Progenitor cell of endocrine pancreas (in vitro differentiated cells): ENCODE measurements around the gene SLC25A26. TPM values are rescaled to one million over a fixed set of nuclear protein-coding genes. Genes with fewer than 3 reads are reported as not detected.

Experiments
- DNase-seq: peaks from one replicate; pipeline ENCODE4 v3.0.0; 2021; ENCODE audit warnings: low spot score; ENCODE audit not compliant: unreplicated experiment
- H3K27ac Mint-ChIP-seq: 2 replicates; pipeline ENCODE4 v1.8.0; 2021; ENCODE audit warnings: mild to moderate bottlenecking, moderate library complexity, mixed read lengths
- H3K27me3 Mint-ChIP-seq: 2 replicates; pipeline ENCODE4 v1.8.0; 2021; ENCODE audit warnings: mixed read lengths
- H3K36me3 Mint-ChIP-seq: 2 replicates; pipeline ENCODE4 v1.8.0; 2022; ENCODE audit warnings: mixed read lengths; ENCODE audit not compliant: insufficient read depth
- H3K4me1 Mint-ChIP-seq: 2 replicates; pipeline ENCODE4 v1.8.0; 2021; ENCODE audit warnings: low read depth, mixed read lengths
- H3K4me3 Mint-ChIP-seq: 2 replicates; pipeline ENCODE4 v1.8.0; 2021; ENCODE audit warnings: low read depth, mild to moderate bottlenecking, moderate library complexity, mixed read lengths
- H3K9me3 Mint-ChIP-seq: 2 replicates; pipeline ENCODE4 v1.8.0; 2021; ENCODE audit warnings: low read depth, mixed read lengths
- total RNA-seq: library from RNA; stranded (reverse); gene quantifications from 2 replicates; pipeline ENCODE4 v1.2.1, GENCODE V29; 2021
- TF ChIP-seq, protein P1 (sequence below): fragments of 200-600 bp; sonication (generic); IDR thresholded peaks from one replicate; pipeline ENCODE4 v1.5.0; 2021; ENCODE audit warnings: antibody characterized with exemption, mild to moderate bottlenecking; ENCODE audit not compliant: unreplicated experiment

SLC25A26 gene
- total RNA-seq, 1 donor from 2014 or later: 18.9 TPM

- no peak for DNase-seq
- Mint-ChIP-seq H3K36me3 (no peaks in the 10 kb centered on the region), H3K4me3 (no peak overlapping the region), H3K4me1 (peaks cover under 1% of the 10 kb centered on the region), H3K9me3 (no peaks in the 10 kb centered on the region), H3K27ac (no peak overlapping the region), H3K27me3 (no peaks in the 10 kb centered on the region)
- TF ChIP-seq, protein P1, sequence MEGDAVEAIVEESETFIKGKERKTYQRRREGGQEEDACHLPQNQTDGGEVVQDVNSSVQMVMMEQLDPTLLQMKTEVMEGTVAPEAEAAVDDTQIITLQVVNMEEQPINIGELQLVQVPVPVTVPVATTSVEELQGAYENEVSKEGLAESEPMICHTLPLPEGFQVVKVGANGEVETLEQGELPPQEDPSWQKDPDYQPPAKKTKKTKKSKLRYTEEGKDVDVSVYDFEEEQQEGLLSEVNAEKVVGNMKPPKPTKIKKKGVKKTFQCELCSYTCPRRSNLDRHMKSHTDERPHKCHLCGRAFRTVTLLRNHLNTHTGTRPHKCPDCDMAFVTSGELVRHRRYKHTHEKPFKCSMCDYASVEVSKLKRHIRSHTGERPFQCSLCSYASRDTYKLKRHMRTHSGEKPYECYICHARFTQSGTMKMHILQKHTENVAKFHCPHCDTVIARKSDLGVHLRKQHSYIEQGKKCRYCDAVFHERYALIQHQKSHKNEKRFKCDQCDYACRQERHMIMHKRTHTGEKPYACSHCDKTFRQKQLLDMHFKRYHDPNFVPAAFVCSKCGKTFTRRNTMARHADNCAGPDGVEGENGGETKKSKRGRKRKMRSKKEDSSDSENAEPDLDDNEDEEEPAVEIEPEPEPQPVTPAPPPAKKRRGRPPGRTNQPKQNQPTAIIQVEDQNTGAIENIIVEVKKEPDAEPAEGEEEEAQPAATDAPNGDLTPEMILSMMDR: no peak
Measured at GRCh38 chr3:66256806-66257205, 36.0 kb downstream of the SLC25A26 start.

GRCh38 chr3:66259566-66260255, 38.9 kb downstream of the SLC25A26 start:
- DNase-seq: no peak
- no peaks in the 10 kb centered on the region for H3K4me1 Mint-ChIP-seq
- no peaks in the 10 kb centered on the region for H3K9me3 Mint-ChIP-seq
- H3K27me3 Mint-ChIP-seq: no peaks in the 10 kb centered on the region
- H3K4me3 Mint-ChIP-seq: no peak overlapping the region
- TF ChIP-seq, protein P1: no peak
- H3K36me3 Mint-ChIP-seq: peaks cover 4% of the 10 kb centered on the region
- H3K27ac Mint-ChIP-seq: no peak overlapping the region

GRCh38 chr3:66260431-66260830, 39.6 kb downstream of the SLC25A26 start:
- H3K36me3 Mint-ChIP-seq: peaks cover 4% of the 10 kb centered on the region
- no peak overlapping the region for H3K4me3 Mint-ChIP-seq
- H3K27me3 Mint-ChIP-seq: no peaks in the 10 kb centered on the region
- H3K9me3 Mint-ChIP-seq: no peaks in the 10 kb centered on the region
- H3K27ac Mint-ChIP-seq: no peak overlapping the region
- no peaks in the 10 kb centered on the region for H3K4me1 Mint-ChIP-seq
- DNase-seq: no peak
- TF ChIP-seq, protein P1: no peak

DNA sequence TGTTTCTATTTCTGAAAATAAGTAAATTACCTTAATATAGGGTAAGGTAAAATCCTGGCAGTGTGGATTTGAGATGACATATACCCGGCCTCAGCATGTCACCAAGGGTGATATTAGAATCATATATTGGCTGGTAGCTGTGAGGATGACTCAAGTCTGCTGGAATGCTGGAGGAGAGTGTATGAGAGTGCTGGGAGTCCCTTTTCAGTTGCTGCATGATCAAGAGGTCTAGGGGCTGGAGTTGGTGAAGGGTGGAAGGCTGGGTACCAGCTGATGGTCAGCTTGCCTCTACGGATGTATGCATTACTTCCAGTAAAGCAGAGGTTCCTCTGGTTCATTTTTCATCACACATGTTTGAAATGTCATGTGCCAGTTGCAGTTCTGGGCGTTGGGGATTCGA, 40.6 kb downstream of the SLC25A26 start:
- no peaks in the 10 kb centered on the region for H3K4me1 Mint-ChIP-seq
- no peaks in the 10 kb centered on the region for H3K9me3 Mint-ChIP-seq
- TF ChIP-seq, protein P1: no peak
- DNase-seq: no peak
- H3K27ac Mint-ChIP-seq: no peak overlapping the region
- H3K27me3 Mint-ChIP-seq: no peaks in the 10 kb centered on the region
- H3K36me3 Mint-ChIP-seq: peaks cover 4% of the 10 kb centered on the region
- no peak overlapping the region for H3K4me3 Mint-ChIP-seq

DNA sequence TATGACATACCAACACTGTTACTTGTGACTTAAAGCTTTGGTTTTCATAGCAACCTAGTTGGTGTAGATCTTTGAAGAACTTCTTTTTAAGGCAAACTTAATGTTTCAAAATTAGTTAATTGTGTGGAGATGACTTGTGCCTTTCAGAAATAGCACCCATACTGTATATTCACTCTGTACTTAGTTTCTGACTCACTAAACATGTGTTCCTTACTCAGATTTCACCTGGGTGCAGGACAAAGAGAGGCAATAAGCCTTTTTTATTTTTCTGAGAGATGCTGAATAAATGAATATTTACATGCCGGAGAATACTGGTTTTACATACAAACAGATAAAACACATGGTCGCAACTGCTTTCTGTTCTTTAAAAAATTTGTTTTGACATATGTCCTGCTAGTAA, 44.8 kb downstream of the SLC25A26 start:
- Mint-ChIP-seq H3K27ac (no peak overlapping the region), H3K9me3 (no peaks in the 10 kb centered on the region), H3K27me3 (no peaks in the 10 kb centered on the region), H3K36me3 (peaks cover 10% of the 10 kb centered on the region), H3K4me3 (no peak overlapping the region), H3K4me1 (peaks cover 2% of the 10 kb centered on the region)
- no peak for DNase-seq
- TF ChIP-seq, protein P1: no peak
